Lower leg skin (tissue), 4 donors: Measurements from ENCODE around the gene SF3B5. TPM values are rescaled to one million over a fixed set of nuclear protein-coding genes. Genes with fewer than 3 reads are reported as not detected.
"Not testable (repeated sequence)": the region's sequence is repeated elsewhere in the genome, so short reads cannot be mapped to it uniquely, and the experiment has no call there.

ENCODE experiments used
- DNase-seq, 2 donors: peaks; one replicate each; pipeline ENCODE4 v3.0.0-alpha.2; 2019; ENCODE audit warnings: low spot score in 2 of 2
- H3K4me3 ChIP-seq: fragments of 200-600 bp; sonication (generic); 2 replicates; pipeline ENCODE4 v1.5.1; 2017; ENCODE audit warnings: mild to moderate bottlenecking, low read depth; ENCODE audit not compliant: poor library complexity, severe bottlenecking
- CTCF ChIP-seq, 3 donors: fragments of 450-650 bp; IDR thresholded peaks; one replicate each; pipeline ENCODE4 v1.5.1; 2016; ENCODE audit warnings: antibody characterized with exemption in 3 of 3, mild to moderate bottlenecking in 3 of 3, moderate library complexity in 2 of 3
- POLR2A ChIP-seq, 2 donors: fragments of 450-650 bp; IDR thresholded peaks; one replicate each; pipeline ENCODE4 v1.6.1; 2016 to 2017; ENCODE audit warnings: antibody characterized with exemption in 2 of 2, mild to moderate bottlenecking in 1 of 2, moderate library complexity in 1 of 2
- WGBS, 2 donors: methylation state at CpG; one replicate each; pipeline ENCODE4 v1.1.5; 2018; 5-methylcytosine and 5-hydroxymethylcytosine counted together
- intact Hi-C: fragments of 100-400 bp; cut with DNase I; formaldehyde crosslinking; loops from one replicate; pipeline ENCODE4 v1.15.0; 2023; ENCODE audit warnings: low total_unique reads
- total RNA-seq, 4 donors: library from RNA; depleted of rRNA; stranded (reverse); fragments of >200 nt; gene quantifications; one replicate each; pipeline ENCODE4 v1.1.0, GENCODE V29; 2016

The SF3B5 gene
- total RNA-seq, 4 donors from 2014 or later, result 97.7 to 161 (median 120) TPM

- no peak for DNase-seq
- WGBS, 2 donors, result 79 to 94% methylated on average over 1 of the region's 1 CpG
- no peak overlapping the region for H3K4me3 ChIP-seq
- intact Hi-C loops, result no loop called here
- TF ChIP-seq POLR2A (IDR thresholded peaks at IDR 0.05) (no peak), CTCF (IDR thresholded peaks at IDR 0.05) (no peak)
Measured at GRCh38 chr6:144049386-144049785, 46.0 kb downstream of the SF3B5 start.

- TF ChIP-seq CTCF (IDR thresholded peaks at IDR 0.05) (no peak), POLR2A (IDR thresholded peaks at IDR 0.05) (no peak)
- DNase-seq, result no peak
- H3K4me3 ChIP-seq, result no peak overlapping the region
- intact Hi-C loops, result no loop called here
- WGBS, 2 donors, result 82 to 83% methylated on average over 1 of the region's 1 CpG
Measured at GRCh38 chr6:144047688-144048087, 47.7 kb downstream of the SF3B5 start.

- DNase-seq, intact Hi-C loops, H3K4me3 ChIP-seq: not testable (repeated sequence)
- WGBS, 2 donors, result 82 to 84% methylated on average over 8 of the region's 8 CpGs
Measured at GRCh38 chr6:144046672-144047071, 48.7 kb downstream of the SF3B5 start.

DNA sequence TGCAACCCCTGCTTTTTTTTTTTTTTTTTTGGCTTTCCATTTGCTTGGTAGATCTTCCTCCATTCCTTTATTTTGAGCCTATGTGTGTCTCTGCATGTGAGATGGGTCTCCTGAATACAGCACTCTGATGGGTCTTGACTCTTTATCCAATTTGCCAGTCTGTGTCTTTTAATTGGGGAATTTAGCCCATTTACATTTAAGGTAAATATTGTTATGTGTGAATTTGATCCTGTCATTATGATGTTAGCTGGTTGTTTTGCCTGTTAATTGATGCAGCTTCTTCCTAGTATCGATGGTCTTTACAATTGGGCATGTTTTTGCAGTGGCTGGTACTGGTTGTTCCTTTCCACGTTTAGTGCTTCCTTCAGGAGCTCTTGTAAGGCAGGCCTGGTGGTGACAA is 50.4 kb downstream of the SF3B5 start:
- intact Hi-C loops, DNase-seq, H3K4me3 ChIP-seq: not testable (repeated sequence)
- WGBS, 2 donors, result 86 to 87% methylated on average over 2 of the region's 2 CpGs

Other genes starting within 250 kb of the SF3B5 start
- gene ZC2HC1B, start 231.1 kb downstream of the SF3B5 start, total RNA-seq, result not detected
- gene PLAGL1, start 87.3 kb downstream of the SF3B5 start, total RNA-seq, result 10 to 100 TPM; 21.7 to 39.2 (median 27.8) TPM
- 10 to 100 TPM; 14.4 to 34.3 (median 19.3) TPM for gene STX11, start 54.9 kb upstream of the SF3B5 start, total RNA-seq
- gene UTRN, start 189.8 kb upstream of the SF3B5 start, total RNA-seq, result 100 to 1,000 TPM in 3 of 4 donors, 10 to 100 TPM in 1; 88.7 to 149 (median 132) TPM